ENCODE results near the gene FGF12.

Gene FGF12

GRCh38 chr3:192611411-192611810 is 115.9 kb downstream of the FGF12 start:
- in situ Hi-C loops (cut with HindIII; ENCODE audit: low sequenced_read_pairs) = no loop called here
- H3K4me3 ChIP-seq (ENCODE audit: low read depth, low read length) = no peak overlapping the region
- DNase-seq (ENCODE audit: low read depth, low spot score) = no peak
- TF ChIP-seq CTCF (IDR thresholded peaks at IDR 0.05; ENCODE audit: low read depth, low read length) = no peak

- TF ChIP-seq CTCF (IDR thresholded peaks at IDR 0.05; ENCODE audit: low read depth, low read length) = no peak
- DNase-seq (ENCODE audit: low read depth, low spot score) = no peak
- no peak overlapping the region for H3K4me3 ChIP-seq (ENCODE audit: low read depth, low read length)
- in situ Hi-C loops (cut with HindIII; ENCODE audit: low sequenced_read_pairs) = no loop called here
These were observed 118.4 kb downstream of the FGF12 start for GRCh38 chr3:192608726-192609600.

GRCh38 chr3:192607798-192608197 is 119.5 kb downstream of the FGF12 start:
- no peak for DNase-seq (ENCODE audit: low read depth, low spot score)
- H3K4me3 ChIP-seq (ENCODE audit: low read depth, low read length) = no peak overlapping the region
- in situ Hi-C loops (cut with HindIII; ENCODE audit: low sequenced_read_pairs) = no loop called here
- no peak for TF ChIP-seq CTCF (IDR thresholded peaks at IDR 0.05; ENCODE audit: low read depth, low read length)

GRCh38 chr3:192597913-192598312 is 129.4 kb downstream of the FGF12 start:
- DNase-seq (ENCODE audit: low read depth, low spot score) = no peak
- TF ChIP-seq CTCF (IDR thresholded peaks at IDR 0.05; ENCODE audit: low read depth, low read length) = no peak
- H3K4me3 ChIP-seq (ENCODE audit: low read depth, low read length) = no peak overlapping the region
- in situ Hi-C loops (cut with HindIII; ENCODE audit: low sequenced_read_pairs) = no loop called here

GRCh38 chr3:192597506-192597905 is 129.8 kb downstream of the FGF12 start:
- DNase-seq (ENCODE audit: low read depth, low spot score) = no peak
- in situ Hi-C loops (cut with HindIII; ENCODE audit: low sequenced_read_pairs) = no loop called here
- no peak for TF ChIP-seq CTCF (IDR thresholded peaks at IDR 0.05; ENCODE audit: low read depth, low read length)
- H3K4me3 ChIP-seq (ENCODE audit: low read depth, low read length) = no peak overlapping the region

- no peak overlapping the region for H3K4me3 ChIP-seq (ENCODE audit: low read depth, low read length)
- in situ Hi-C loops (cut with HindIII; ENCODE audit: low sequenced_read_pairs) = no loop called here
- no peak for TF ChIP-seq CTCF (IDR thresholded peaks at IDR 0.05; ENCODE audit: low read depth, low read length)
- DNase-seq (ENCODE audit: low read depth, low spot score) = no peak
These were observed 148.6 kb downstream of the FGF12 start for GRCh38 chr3:192578729-192579128.
